PC-3 (cell line): ENCODE results near the gene CSTPP1. TPM values are rescaled to one million over a fixed set of nuclear protein-coding genes. Genes with fewer than 3 reads are reported as not detected.

Experiments
- ATAC-seq: fragments of 200-7000 bp; cut with Tn5 transposase; 2 replicates; pipeline ENCODE4 v1.9.1; 2020; ENCODE audit warnings: mild to moderate bottlenecking, moderate library complexity
- BruUV-seq: library from RNA; stranded (reverse); fragments of 400-500 nt; replicated peaks from 2 replicates; lab custom pipeline; 2021; lab: Mats Ljungman, UMichigan
- CTCF ChIA-PET: fragments of 300-600 bp; sonication (Branson Sonifier 250); formaldehyde crosslinking; loops from one replicate; lab custom pipeline; 2022; ENCODE audit warnings: antibody characterized with exemption; lab: Charles Lee
- POLR2A ChIA-PET: fragments of 300-600 bp; sonication (Branson Sonifier 250); formaldehyde crosslinking; loops from one replicate; lab custom pipeline; 2022; ENCODE audit warnings: antibody characterized with exemption; ENCODE audit not compliant: unreplicated experiment; lab: Charles Lee
- DNase-seq: peaks from one replicate; pipeline ENCODE4 v3.0.0-alpha.2; 2015
- H2AFZ ChIP-seq: fragments of 300-600 bp; sonication (generic); 2 replicates; pipeline ENCODE4 v1.6.0; 2016; ENCODE audit warnings: antibody characterized with exemption, low read length
- H3F3A ChIP-seq: fragments of 300-600 bp; sonication (generic); one replicate; pipeline ENCODE4 v1.6.0; 2017; ENCODE audit warnings: antibody characterized with exemption, low read length, control low read depth, mild to moderate bottlenecking; ENCODE audit not compliant: unreplicated experiment
- H3K27ac ChIP-seq: fragments of 300-600 bp; sonication (generic); 2 replicates; pipeline ENCODE4 v1.5.1; 2016; ENCODE audit warnings: mild to moderate bottlenecking, low read length
- H3K27me3 ChIP-seq: fragments of 300-600 bp; sonication (generic); 2 replicates; pipeline ENCODE4 v1.6.1; 2016; ENCODE audit warnings: low read length, mixed read lengths
- H3K36me3 ChIP-seq: fragments of 300-600 bp; sonication (generic); 2 replicates; pipeline ENCODE4 v1.6.1; 2016; ENCODE audit warnings: low read depth, mixed run types, low read length, mixed read lengths
- H3K4me1 ChIP-seq: fragments of 300-600 bp; sonication (generic); 2 replicates; pipeline ENCODE4 v1.5.1; 2016; ENCODE audit warnings: low read length; ENCODE audit not compliant: insufficient read depth
- H3K4me2 ChIP-seq: fragments of 300-600 bp; sonication (generic); 2 replicates; pipeline ENCODE4 v1.6.0; 2016; ENCODE audit warnings: low read length
- H3K4me3 ChIP-seq: fragments of 300-600 bp; sonication (generic); 2 replicates; pipeline ENCODE4 v1.5.1; 2016; ENCODE audit warnings: mild to moderate bottlenecking, low read length, mixed read lengths
- H3K79me2 ChIP-seq: fragments of 300-600 bp; sonication (generic); 2 replicates; pipeline ENCODE4 v1.6.1; 2017; ENCODE audit warnings: low read length, mixed read lengths
- H3K9ac ChIP-seq: fragments of 300-600 bp; sonication (generic); 2 replicates; pipeline ENCODE4 v1.6.0; 2016; ENCODE audit warnings: mild to moderate bottlenecking, low read length
- H3K9me2 ChIP-seq: fragments of 300-600 bp; sonication (generic); replicated peaks from 2 replicates; pipeline ENCODE4 v1.6.1; 2016; ENCODE audit warnings: mixed run types, low read length, mixed read lengths
- H3K9me3 ChIP-seq: fragments of 300-600 bp; sonication (generic); 2 replicates; pipeline ENCODE4 v1.6.1; 2016; ENCODE audit warnings: low read length, mixed read lengths
- H4K20me1 ChIP-seq: fragments of 300-600 bp; sonication (generic); 2 replicates; pipeline ENCODE4 v1.6.1; 2016; ENCODE audit warnings: low read length, mixed read lengths
- CTCF ChIP-seq: fragments of 300-600 bp; sonication (generic); conservative IDR thresholded peaks from 2 replicates; pipeline ENCODE4 v1.5.1; 2017; ENCODE audit warnings: antibody characterized with exemption, low read depth, mild to moderate bottlenecking, low read length
- EZH2 ChIP-seq: fragments of 300-600 bp; sonication (generic); IDR thresholded peaks from one replicate; pipeline ENCODE4 v1.6.1; 2017; ENCODE audit warnings: antibody characterized with exemption, mild to moderate bottlenecking, low read length; ENCODE audit not compliant: unreplicated experiment
- EZH2phosphoT487 ChIP-seq: fragments of 300-600 bp; sonication (generic); IDR thresholded peaks from 2 replicates; pipeline ENCODE4 v1.6.1; 2018; ENCODE audit warnings: mild to moderate bottlenecking, antibody characterized with exemption, low read length, borderline replicate concordance
- intact Hi-C: fragments of 100-400 bp; cut with micrococcal nuclease; formaldehyde crosslinking; loops from 2 replicates; pipeline ENCODE4 v1.9.0; 2023
- total RNA-seq: library from RNA; depleted of rRNA; stranded (reverse); fragments of >200 nt; gene quantifications from 2 replicates; pipeline ENCODE4 v1.2.3, GENCODE V29; 2014

Gene CSTPP1
- total RNA-seq, 1 experiment from 2014 or later, result 21.7 TPM

- Histone ChIP-seq H3K9ac (no peak overlapping the region), H4K20me1 (no peaks in the 10 kb centered on the region), H3K27me3 (no peaks in the 10 kb centered on the region), H3K36me3 (no peaks in the 10 kb centered on the region), H3K27ac (no peak overlapping the region), H3K9me3 (no peaks in the 10 kb centered on the region), H3K9me2 (no peaks in the 10 kb centered on the region), H3K4me3 (no peak overlapping the region), H3K79me2 (no peaks in the 10 kb centered on the region), H3F3A (no peaks in the 10 kb centered on the region), H3K4me1 (peaks cover 17% of the 10 kb centered on the region; the same call in 1 of the 2 replicates), H3K4me2 (peak overlapping the region; percentile 51), H2AFZ (no peak overlapping the region)
- BruUV-seq, result no TSS peak
- CTCF ChIA-PET, result interaction anchor here (0.6 kb wide), 1 partner anchor 9 kb away, joined by 6 read pairs; no protein-coding TSS in a partner anchor
- DNase-seq (no peak), ATAC-seq (peak; percentile 27)
- intact Hi-C loops, result no loop called here
- TF ChIP-seq EZH2phosphoT487 (no peak), EZH2 (no peak), CTCF (no peak)
- POLR2A ChIA-PET, result no interaction called here
These were observed 48.0 kb downstream of the CSTPP1 start for GRCh38 chr11:46984548-46984947.

DNA sequence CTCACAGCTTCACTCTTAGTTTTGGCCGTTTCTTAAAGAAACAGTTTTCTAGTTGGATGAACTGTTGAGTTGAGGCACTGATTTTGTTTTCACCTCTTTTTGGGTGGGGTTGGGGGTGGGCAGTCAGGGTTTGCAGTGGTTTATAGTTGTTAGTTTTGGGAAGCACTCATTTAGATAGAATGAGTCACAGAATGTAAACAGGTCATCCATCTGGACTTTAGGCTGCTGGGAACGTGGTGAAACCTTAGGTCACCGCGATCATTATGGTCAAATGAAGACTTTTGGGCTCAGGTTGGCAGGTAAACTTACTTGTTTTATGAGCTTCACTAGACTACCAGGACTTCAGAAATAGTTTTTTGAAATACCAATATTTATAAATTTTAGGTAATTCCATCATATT, 48.4 kb downstream of the CSTPP1 start:
- POLR2A ChIA-PET, result no interaction called here
- DNase-seq, result peak; percentile 34
- no peak overlapping the region for H3K9ac ChIP-seq

More for the DNA sequence above, 48.4 kb downstream of the CSTPP1 start:
- Histone ChIP-seq H3K36me3 (no peaks in the 10 kb centered on the region), H3K4me3 (no peak overlapping the region), H3K9me3 (no peaks in the 10 kb centered on the region), H3F3A (no peaks in the 10 kb centered on the region), H3K27me3 (no peaks in the 10 kb centered on the region), H3K27ac (no peak overlapping the region), H3K4me2 (peak overlapping the region; percentile 51), H4K20me1 (no peaks in the 10 kb centered on the region), H3K9me2 (no peaks in the 10 kb centered on the region), H2AFZ (no peak overlapping the region), H3K79me2 (no peaks in the 10 kb centered on the region), H3K4me1 (peaks cover 17% of the 10 kb centered on the region; the same call in 1 of the 2 replicates)
- TF ChIP-seq CTCF (no peak), EZH2phosphoT487 (no peak), EZH2 (no peak)
- intact Hi-C loops, result no loop called here
- no TSS peak for BruUV-seq
- CTCF ChIA-PET, result no interaction called here
- peak; percentile 73 for ATAC-seq
